Ascending aorta (tissue), 2 donors: ENCODE measurements around the gene XPNPEP3. TPM values are rescaled to one million over a fixed set of nuclear protein-coding genes. Genes with fewer than 3 reads are reported as not detected.
"Not testable (repeated sequence)": the region's sequence is repeated elsewhere in the genome, so short reads cannot be mapped to it uniquely, and the experiment has no call there.

Experiments
- DNase-seq, 2 donors: peaks; one replicate each; pipeline ENCODE4 v3.0.0-alpha.2; 2019; ENCODE audit warnings: low spot score in 2 of 2
- H3K27ac ChIP-seq, 2 donors: fragments of 200-600 bp; sonication (generic); one replicate each; pipeline ENCODE4 v1.5.1; 2016 to 2017; ENCODE audit warnings: mild to moderate bottlenecking in 1 of 2
- H3K27me3 ChIP-seq: fragments of 200-600 bp; sonication (generic); one replicate; pipeline ENCODE4 v1.5.1; 2017
- H3K36me3 ChIP-seq, 2 donors: fragments of 200-600 bp; sonication (generic); one replicate each; pipeline ENCODE4 v1.5.1; 2016
- H3K4me1 ChIP-seq, 2 donors: fragments of 200-600 bp; sonication (generic); one replicate each; pipeline ENCODE4 v1.5.1; 2016 to 2017; ENCODE audit warnings: mild to moderate bottlenecking in 1 of 2
- H3K4me3 ChIP-seq, 2 donors: fragments of 200-600 bp; sonication (generic); one replicate each; pipeline ENCODE4 v1.5.1; 2016 to 2017; ENCODE audit warnings: mild to moderate bottlenecking in 1 of 2
- H3K9me3 ChIP-seq, 2 donors: fragments of 200-600 bp; sonication (generic); one replicate each; pipeline ENCODE4 v1.5.1; 2016
- CTCF ChIP-seq, 3 experiments: fragments of 200-600 bp in 2 of 3; fragments of 450-650 bp in 1 of 3; sonication (generic) in 2 of 3; IDR thresholded peaks; one replicate each; pipeline ENCODE4 v1.5.1; 2016 to 2019; ENCODE audit warnings: antibody characterized with exemption in 3 of 3, mild to moderate bottlenecking in 1 of 3, moderate library complexity in 1 of 3
- intact Hi-C: fragments of 100-400 bp; cut with DNase I; formaldehyde crosslinking; loops from one replicate; pipeline ENCODE4 v1.15.1; 2023
- total RNA-seq: library from RNA; depleted of rRNA; stranded (reverse); fragments of >200 nt; gene quantifications from one replicate; pipeline ENCODE4 v1.1.0, GENCODE V29; 2016

Gene XPNPEP3
- total RNA-seq, 1 donor from 2014 or later = 1.1 TPM

- H3K36me3 ChIP-seq = peaks cover 57 to 88% of the 10 kb centered on the region in 2 donors
- TF ChIP-seq CTCF (IDR thresholded peaks at IDR 0.05) = no peak
- H3K27ac ChIP-seq = no peak overlapping the region
- intact Hi-C loops = no loop called here
- DNase-seq = no peak
- H3K4me1 ChIP-seq = no peaks in the 10 kb centered on the region
- H3K4me3 ChIP-seq = no peak overlapping the region
- H3K9me3 ChIP-seq = no peaks in the 10 kb centered on the region
- H3K27me3 ChIP-seq = no peaks in the 10 kb centered on the region
These were observed 27.8 kb upstream of the XPNPEP3 start for GRCh38 chr22:40829131-40829530.

GRCh38 chr22:40834619-40835018, 22.3 kb upstream of the XPNPEP3 start:
- no peak for TF ChIP-seq CTCF (IDR thresholded peaks at IDR 0.05)
- Histone ChIP-seq H3K27ac (no peak overlapping the region), H3K4me3 (no peak overlapping the region), H3K27me3 (no peaks in the 10 kb centered on the region), H3K4me1 (no peaks in the 10 kb centered on the region), H3K36me3 (peaks cover 80 to 93% of the 10 kb centered on the region in 2 donors), H3K9me3 (no peaks in the 10 kb centered on the region)
- DNase-seq = no peak
- intact Hi-C loops = no loop called here

GRCh38 chr22:40838486-40838885, 18.5 kb upstream of the XPNPEP3 start:
- H3K36me3 ChIP-seq = peaks cover 58 to 85% of the 10 kb centered on the region in 2 donors
- TF ChIP-seq CTCF (IDR thresholded peaks at IDR 0.05) = no peak
- no peak for DNase-seq
- no peaks in the 10 kb centered on the region for H3K27me3 ChIP-seq
- no peak overlapping the region for H3K4me3 ChIP-seq
- H3K4me1 ChIP-seq = no peaks in the 10 kb centered on the region
- intact Hi-C loops = no loop called here
- no peak overlapping the region for H3K27ac ChIP-seq
- H3K9me3 ChIP-seq = no peaks in the 10 kb centered on the region

- intact Hi-C loops = no loop called here
- Histone ChIP-seq H3K9me3 (no peaks in the 10 kb centered on the region), H3K4me1 (no peaks in the 10 kb centered on the region), H3K4me3 (no peak overlapping the region), H3K27me3 (no peaks in the 10 kb centered on the region), H3K27ac (no peak overlapping the region), H3K36me3 (peaks cover 38 to 89% of the 10 kb centered on the region in 2 donors)
- no peak for TF ChIP-seq CTCF (IDR thresholded peaks at IDR 0.05)
- no peak for DNase-seq
These were observed 12.0 kb upstream of the XPNPEP3 start for GRCh38 chr22:40844951-40845350.

GRCh38 chr22:40845816-40846215, 11.1 kb upstream of the XPNPEP3 start:
- H3K4me3 ChIP-seq, H3K27me3 ChIP-seq, H3K4me1 ChIP-seq, H3K9me3 ChIP-seq, intact Hi-C loops, H3K27ac ChIP-seq, DNase-seq: not testable (repeated sequence)
- H3K36me3 ChIP-seq = peaks cover 30 to 81% of the 10 kb centered on the region in 2 donors

GRCh38 chr22:40853333-40853732, 3.6 kb upstream of the XPNPEP3 start:
- peaks cover 10 to 26% of the 10 kb centered on the region in 2 donors for H3K4me1 ChIP-seq
- H3K27ac ChIP-seq = no peak overlapping the region
- no peak for DNase-seq
- H3K27me3 ChIP-seq = no peaks in the 10 kb centered on the region
- intact Hi-C loops = no loop called here
- H3K4me3 ChIP-seq = no peak overlapping the region
- H3K36me3 ChIP-seq = peaks cover 8 to 17% of the 10 kb centered on the region in 2 donors
- no peaks in the 10 kb centered on the region for H3K9me3 ChIP-seq
- TF ChIP-seq CTCF (IDR thresholded peaks at IDR 0.05) = no peak
